Measurements from ENCODE around the gene TMEM8B. TPM values are rescaled to one million over a fixed set of nuclear protein-coding genes. Genes with fewer than 3 reads are reported as not detected.
A peak's percentile ranks its signal among the peaks of the same experiment; 100 is the strongest.

Gene TMEM8B
- total RNA-seq, 1 experiment from 2014 or later, result 0.55 TPM

- no peak for DNase-seq (ENCODE audit: low read depth, low spot score)
- in situ Hi-C loops (cut with HindIII; ENCODE audit: low pct_unique_long_range_greater_than_20kb, low sequenced_read_pairs), result no loop called here
Measured at GRCh38 chr9:35806101-35806500, 22.9 kb upstream of the TMEM8B start.

DNA sequence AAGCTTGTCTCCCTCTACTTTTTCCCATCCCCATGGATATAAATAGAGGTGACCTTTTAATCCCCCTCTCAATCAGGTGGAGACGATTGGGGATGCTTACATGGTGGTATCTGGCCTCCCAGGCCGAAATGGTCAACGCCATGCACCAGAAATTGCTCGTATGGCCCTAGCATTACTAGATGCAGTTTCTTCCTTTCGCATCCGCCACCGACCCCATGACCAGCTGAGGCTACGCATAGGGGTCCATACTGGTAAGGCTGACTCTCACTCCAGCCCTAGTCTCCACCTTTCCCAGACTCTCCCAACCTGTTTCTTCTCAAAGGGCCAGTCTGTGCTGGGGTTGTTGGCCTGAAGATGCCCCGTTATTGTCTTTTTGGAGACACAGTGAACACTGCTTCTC, 20.6 kb upstream of the TMEM8B start:
- no peak for DNase-seq (ENCODE audit: low read depth, low spot score)
- in situ Hi-C loops (cut with HindIII; ENCODE audit: low pct_unique_long_range_greater_than_20kb, low sequenced_read_pairs), result no loop called here

DNA sequence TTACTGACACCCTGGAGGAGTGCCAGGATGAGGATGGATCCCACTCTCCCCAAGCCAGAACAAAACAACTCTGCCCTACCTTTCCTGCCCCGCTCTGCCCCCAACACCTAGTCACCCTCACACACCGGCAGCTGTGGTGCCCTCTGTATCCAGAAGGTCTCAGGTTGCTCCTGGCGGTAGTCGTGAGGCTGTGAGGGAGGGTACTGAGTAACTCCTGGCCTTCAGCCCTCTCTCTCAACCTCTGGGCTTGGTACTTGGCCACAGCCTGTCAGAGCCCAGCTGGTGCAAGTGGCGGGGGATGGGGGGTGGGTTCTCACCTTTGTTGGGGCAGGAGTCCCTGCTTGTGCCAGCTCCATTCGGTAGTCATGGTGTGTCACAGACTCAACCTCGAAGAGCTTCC, 18.9 kb upstream of the TMEM8B start:
- in situ Hi-C loops (cut with HindIII; ENCODE audit: low pct_unique_long_range_greater_than_20kb, low sequenced_read_pairs), result no loop called here
- DNase-seq (ENCODE audit: low read depth, low spot score), result no peak

DNA sequence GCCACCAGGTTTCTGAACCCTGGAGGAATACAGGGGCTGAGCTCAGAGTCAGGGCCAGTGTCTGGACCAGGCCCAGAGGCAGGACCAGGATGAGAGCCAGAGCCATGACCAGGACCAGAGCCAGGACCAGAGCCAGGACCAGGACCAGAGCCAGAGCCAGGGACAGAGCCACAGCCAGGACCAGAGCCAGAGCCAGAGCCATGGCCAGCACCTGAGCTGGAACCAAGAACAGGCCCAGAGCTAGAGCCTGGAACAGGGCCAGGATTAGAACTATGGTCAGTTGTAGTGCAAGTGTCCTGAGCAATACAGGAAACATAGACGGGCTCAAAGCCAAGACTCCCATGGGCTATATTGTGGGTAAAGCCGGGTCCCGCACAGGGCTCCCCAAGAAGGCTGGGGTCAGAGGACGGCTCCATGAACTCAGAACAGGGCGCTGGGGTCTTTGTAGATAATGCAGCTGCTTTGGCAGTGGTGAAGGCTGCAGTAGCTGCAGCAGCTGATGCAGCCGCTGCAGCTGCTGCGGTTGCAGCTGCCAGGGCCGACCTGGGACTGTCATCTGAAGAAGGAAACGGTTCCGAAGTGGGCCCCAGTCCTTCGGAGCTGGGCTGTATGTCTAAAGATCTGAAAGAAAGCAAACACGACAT, 17.5 kb upstream of the TMEM8B start:
- in situ Hi-C loops (cut with HindIII; ENCODE audit: low pct_unique_long_range_greater_than_20kb, low sequenced_read_pairs), result no loop called here
- DNase-seq (ENCODE audit: low read depth, low spot score), result no peak

DNA sequence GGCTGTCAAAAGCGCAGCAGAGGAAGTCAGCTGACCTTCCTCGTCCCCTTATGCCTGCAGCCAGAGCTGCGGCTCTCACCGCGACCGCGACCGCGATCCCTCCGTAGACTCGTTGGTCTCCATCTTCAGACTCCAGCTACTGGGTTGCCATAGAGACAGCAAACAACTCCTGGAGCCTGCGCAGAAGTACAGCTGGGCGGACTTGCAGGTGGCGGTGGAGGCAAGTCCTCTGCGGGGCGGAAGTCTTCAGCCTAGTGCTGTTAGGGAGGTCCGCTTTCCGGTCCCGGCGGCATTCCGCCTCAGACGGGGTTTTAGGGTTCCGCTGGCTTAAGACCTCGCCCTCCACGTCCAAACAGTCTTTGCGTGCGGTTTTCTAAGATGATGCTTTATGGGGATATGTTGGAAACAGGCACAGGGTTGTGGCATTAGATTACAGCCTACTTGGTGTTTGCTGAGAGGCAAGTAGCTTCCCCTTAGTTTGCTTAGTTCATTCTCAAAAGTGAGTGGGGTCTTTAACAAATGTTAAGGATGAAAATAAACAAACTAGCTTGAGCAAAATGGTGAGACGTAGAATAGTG, 16.9 kb upstream of the TMEM8B start, which contains the start of gene SPAG8:
SPAG8 (minus strand) TSS at position 238 of the 578 bp plus-strand sequence; CDS start at position 123, 115 bp downstream.
- DNase-seq (ENCODE audit: low read depth, low spot score), result peak; percentile 88
- in situ Hi-C loops (cut with HindIII; ENCODE audit: low pct_unique_long_range_greater_than_20kb, low sequenced_read_pairs), result no loop called here

GRCh38 chr9:35813434-35814105, 15.5 kb upstream of the TMEM8B start:
- peak; percentile 37 for DNase-seq (ENCODE audit: low read depth, low spot score)
- in situ Hi-C loops (cut with HindIII; ENCODE audit: low pct_unique_long_range_greater_than_20kb, low sequenced_read_pairs), result no loop called here

DNA sequence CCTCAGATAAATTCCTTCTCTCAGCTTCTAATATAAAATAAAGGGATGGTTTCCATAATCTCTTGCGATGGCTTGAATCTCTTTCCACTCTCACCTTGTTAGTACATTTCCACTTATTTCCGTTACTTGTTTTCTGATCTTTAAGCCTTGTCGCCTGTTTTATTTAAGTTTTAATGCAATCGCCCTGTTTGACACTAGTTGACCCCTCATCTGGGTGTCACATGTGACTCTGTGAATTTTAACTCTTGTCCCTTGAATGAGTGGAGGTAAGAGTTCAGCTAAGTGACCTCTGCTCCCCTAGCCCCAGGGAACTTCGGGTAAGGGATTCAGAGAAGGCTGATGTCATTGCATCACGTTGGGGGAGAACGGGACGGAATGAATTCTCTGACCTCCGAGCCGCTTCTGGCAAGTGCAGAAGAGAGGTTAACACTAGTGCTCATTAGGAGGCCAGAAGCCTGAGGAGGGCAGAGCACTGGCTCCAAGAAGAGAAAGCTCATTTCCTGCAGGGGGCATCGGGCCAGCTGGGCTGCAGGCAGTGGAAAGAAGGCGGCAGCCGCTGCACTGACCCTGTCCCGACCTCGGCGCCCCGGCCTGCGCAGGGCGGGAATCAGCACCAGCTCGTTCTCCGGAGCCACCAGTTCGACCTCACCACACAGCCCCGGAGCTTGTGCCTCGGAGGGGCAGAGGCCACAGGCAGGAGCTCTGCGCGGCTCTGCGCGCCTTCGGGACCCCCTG, 14.8 kb upstream of the TMEM8B start:
- DNase-seq (ENCODE audit: low read depth, low spot score), result peak; percentile 60
- in situ Hi-C loops (cut with HindIII; ENCODE audit: low pct_unique_long_range_greater_than_20kb, low sequenced_read_pairs), result no loop called here

GRCh38 chr9:35814841-35815543, 14.0 kb upstream of the TMEM8B start, which contains the start of gene HINT2:
Gene HINT2, minus strand, starts transcription at chr9:35815042. Its CDS starts 63 bp downstream, at chr9:35814979.
- DNase-seq (ENCODE audit: low read depth, low spot score), result peak; percentile 98
- in situ Hi-C loops (cut with HindIII; ENCODE audit: low pct_unique_long_range_greater_than_20kb, low sequenced_read_pairs), result no loop called here

DNA sequence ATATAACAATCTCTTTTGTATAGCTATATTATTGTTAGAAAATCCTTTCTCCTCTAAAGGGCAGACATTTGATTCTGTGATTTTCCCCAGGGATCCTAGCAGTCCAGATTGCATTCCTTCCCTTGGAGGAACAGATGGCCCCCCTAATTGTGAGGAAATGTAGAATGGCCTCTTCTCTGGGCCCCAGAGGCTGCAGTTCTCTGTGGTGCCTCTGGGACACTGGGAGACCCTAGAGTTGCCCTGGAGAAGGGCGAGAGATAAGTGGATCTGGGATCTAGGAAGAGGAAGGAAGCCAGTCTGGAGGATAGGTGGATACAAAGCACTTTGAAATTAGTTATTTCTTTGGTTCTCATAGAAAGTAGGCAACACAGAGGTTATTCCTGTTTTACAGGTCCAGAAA, 12.3 kb upstream of the TMEM8B start:
- DNase-seq (ENCODE audit: low read depth, low spot score), result peak; percentile 22
- in situ Hi-C loops (cut with HindIII; ENCODE audit: low pct_unique_long_range_greater_than_20kb, low sequenced_read_pairs), result no loop called here

GRCh38 chr9:35818341-35818740, 10.7 kb upstream of the TMEM8B start:
- DNase-seq (ENCODE audit: low read depth, low spot score), result no peak
- in situ Hi-C loops (cut with HindIII; ENCODE audit: low pct_unique_long_range_greater_than_20kb, low sequenced_read_pairs), result no loop called here

GRCh38 chr9:35820076-35820475, 9.0 kb upstream of the TMEM8B start:
- in situ Hi-C loops (cut with HindIII; ENCODE audit: low pct_unique_long_range_greater_than_20kb, low sequenced_read_pairs), result no loop called here
- DNase-seq (ENCODE audit: low read depth, low spot score), result no peak

GRCh38 chr9:35822926-35823325, 6.1 kb upstream of the TMEM8B start:
- DNase-seq (ENCODE audit: low read depth, low spot score), result no peak
- in situ Hi-C loops (cut with HindIII; ENCODE audit: low pct_unique_long_range_greater_than_20kb, low sequenced_read_pairs), result no loop called here

DNA sequence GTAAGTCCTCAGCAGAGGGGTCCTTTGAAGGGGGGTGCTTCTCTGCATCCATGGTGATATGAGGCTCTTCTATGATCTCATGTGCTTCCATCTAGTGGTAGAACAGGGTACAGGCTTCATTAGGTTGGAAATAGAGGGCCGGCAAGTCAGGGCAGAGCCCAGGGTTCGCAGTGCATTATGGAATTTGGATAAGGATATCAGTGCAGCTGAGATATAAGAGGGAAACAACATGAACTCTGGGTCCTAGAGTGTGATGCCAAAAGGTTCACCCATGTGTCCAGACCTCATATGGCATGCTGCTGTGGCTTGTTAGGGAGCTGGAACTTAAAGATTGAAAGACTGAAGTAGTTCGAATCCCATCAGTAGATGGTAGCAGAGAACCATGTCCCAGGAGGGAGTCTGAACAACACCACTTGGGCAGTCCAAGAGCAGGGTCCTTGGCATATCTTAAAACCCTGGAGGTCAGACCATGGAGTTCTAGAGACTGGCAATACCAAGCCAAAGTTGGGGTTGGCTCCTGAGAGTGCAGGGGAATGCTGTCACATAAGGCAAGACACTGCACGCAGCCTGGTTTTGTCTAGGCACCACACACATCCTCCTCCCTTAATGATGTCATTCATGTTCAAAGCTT, 2.8 kb upstream of the TMEM8B start:
- DNase-seq (ENCODE audit: low read depth, low spot score), result peak; percentile 70
- in situ Hi-C loops (cut with HindIII; ENCODE audit: low pct_unique_long_range_greater_than_20kb, low sequenced_read_pairs), result no loop called here

DNA sequence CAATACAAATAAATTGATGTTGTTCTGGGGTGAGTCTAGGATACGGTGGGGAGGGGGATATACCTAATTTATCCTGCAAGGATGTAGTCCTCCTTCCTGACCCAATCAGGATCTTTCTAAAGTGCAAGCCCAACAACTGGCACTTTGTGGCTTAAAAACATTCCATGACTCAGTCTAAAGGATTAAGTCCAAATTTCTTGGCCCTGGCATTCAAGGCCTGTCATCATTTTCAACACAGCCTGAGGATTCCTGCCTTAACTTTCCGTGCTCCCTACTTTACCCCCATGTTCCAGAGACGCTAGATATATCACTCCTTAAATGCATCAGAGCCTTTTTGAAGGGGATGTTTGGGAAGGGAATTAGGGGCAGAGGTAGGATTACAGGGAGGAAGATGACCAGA, 1.5 kb upstream of the TMEM8B start:
- in situ Hi-C loops (cut with HindIII; ENCODE audit: low pct_unique_long_range_greater_than_20kb, low sequenced_read_pairs), result no loop called here
- no peak for DNase-seq (ENCODE audit: low read depth, low spot score)

DNA sequence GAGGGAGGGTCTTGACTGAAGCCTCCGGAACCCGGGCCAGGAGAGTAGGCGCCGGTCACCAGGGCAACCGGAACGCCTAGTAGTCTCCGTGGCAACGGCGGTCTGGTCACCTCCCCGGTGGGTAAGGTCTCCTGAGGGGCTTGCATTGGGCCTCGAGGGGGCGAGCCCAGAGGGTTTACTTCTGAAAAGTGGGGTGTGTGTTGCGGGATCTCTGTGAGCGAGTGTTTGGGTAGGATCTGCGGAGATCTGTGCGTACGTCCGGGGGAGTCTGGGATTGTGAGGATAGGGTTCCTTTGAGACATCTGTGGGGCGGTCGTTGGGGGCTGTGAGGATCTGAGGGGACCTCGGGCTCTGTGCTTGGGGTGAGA, 328 bp upstream of the TMEM8B start, which contains the start of gene FAM221B:
FAM221B (minus strand) TSS at position 17 of the 368 bp plus-strand sequence. CDS start 2,571 bp downstream, outside the sequence.
- no peak for DNase-seq (ENCODE audit: low read depth, low spot score)
- in situ Hi-C loops (cut with HindIII; ENCODE audit: low pct_unique_long_range_greater_than_20kb, low sequenced_read_pairs), result no loop called here

DNA sequence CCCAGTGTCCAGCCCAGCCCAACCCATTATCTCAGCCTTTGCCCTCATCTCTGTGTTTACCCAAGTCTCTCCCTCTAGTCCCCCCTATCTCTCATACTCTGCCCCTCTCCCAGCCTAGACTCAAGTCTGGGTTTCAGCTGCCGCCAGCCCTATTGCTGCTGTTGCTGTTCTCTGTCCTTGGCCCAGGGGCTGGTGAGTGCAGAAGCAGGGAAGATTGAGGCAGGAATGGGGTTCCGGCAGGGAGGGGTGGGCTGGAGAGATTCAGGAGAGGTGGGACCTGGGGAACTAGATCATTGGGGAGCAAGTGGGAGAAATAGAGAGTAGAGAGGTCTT, 702 bp downstream of the TMEM8B start:
- DNase-seq (ENCODE audit: low read depth, low spot score), result no peak
- in situ Hi-C loops (cut with HindIII; ENCODE audit: low pct_unique_long_range_greater_than_20kb, low sequenced_read_pairs), result no loop called here

DNA sequence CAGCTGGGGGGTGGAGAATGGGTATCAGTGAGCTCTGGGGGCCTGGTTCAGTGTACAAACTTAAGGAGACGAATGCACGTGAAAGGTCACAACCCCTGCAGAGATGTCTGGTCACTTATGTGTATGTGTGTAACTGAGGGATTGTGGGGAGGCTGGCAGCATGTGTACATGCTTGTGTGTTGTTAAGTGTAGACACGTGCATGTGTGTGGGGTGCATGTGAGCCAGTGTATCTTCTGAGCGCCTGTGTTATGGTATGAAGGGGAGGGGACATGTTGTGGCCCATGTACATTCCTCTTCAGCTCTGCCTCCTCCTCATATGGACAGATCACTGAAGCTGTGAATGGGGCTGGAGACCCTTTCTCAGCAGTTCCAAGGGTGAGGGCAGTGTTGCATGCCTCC, 2.0 kb downstream of the TMEM8B start:
- DNase-seq (ENCODE audit: low read depth, low spot score), result no peak
- in situ Hi-C loops (cut with HindIII; ENCODE audit: low pct_unique_long_range_greater_than_20kb, low sequenced_read_pairs), result no loop called here

Measured in SK-MEL-5 (cell line).